ENCODE results near the gene FUBP1.
"Not testable (repeated sequence)": the region's sequence is repeated elsewhere in the genome, so short reads cannot be mapped to it uniquely, and the experiment has no call there.

FUBP1 gene

GRCh38 chr1:77926561-77927357, 52.1 kb downstream of the FUBP1 start:
- Mint-ChIP-seq H3K27ac (ENCODE audit: low read depth) (peak overlapping the region; percentile 56), H3K9me3 (no peaks in the 10 kb centered on the region), H3K4me3 (peak overlapping the region; percentile 75), H3K27me3 (no peaks in the 10 kb centered on the region), H3K4me1 (peaks cover 14% of the 10 kb centered on the region), H3K36me3 (ENCODE audit: insufficient read depth) (no peaks in the 10 kb centered on the region)
- ATAC-seq (replicated peaks; ENCODE audit: extremely low read depth, poor library complexity, severe bottlenecking) = no peak
- DNase-seq (ENCODE audit: low spot score in 2 of 2) = no peak

GRCh38 chr1:77925956-77926355, 52.9 kb downstream of the FUBP1 start:
- peaks cover 14% of the 10 kb centered on the region for H3K4me1 Mint-ChIP-seq
- H3K27ac Mint-ChIP-seq (ENCODE audit: low read depth) = peak overlapping the region; percentile 56
- no peaks in the 10 kb centered on the region for H3K27me3 Mint-ChIP-seq
- H3K9me3 Mint-ChIP-seq = no peaks in the 10 kb centered on the region
- DNase-seq (ENCODE audit: low spot score in 2 of 2) (no peak), ATAC-seq (replicated peaks; ENCODE audit: extremely low read depth, poor library complexity, severe bottlenecking) (no peak)
- H3K36me3 Mint-ChIP-seq (ENCODE audit: insufficient read depth) = no peaks in the 10 kb centered on the region
- peak overlapping the region; percentile 75 for H3K4me3 Mint-ChIP-seq

GRCh38 chr1:77925518-77925917, 53.4 kb downstream of the FUBP1 start:
- Mint-ChIP-seq H3K4me3 (no peak overlapping the region), H3K4me1 (peaks cover 14% of the 10 kb centered on the region), H3K9me3 (no peaks in the 10 kb centered on the region), H3K36me3 (ENCODE audit: insufficient read depth) (no peaks in the 10 kb centered on the region), H3K27ac (ENCODE audit: low read depth) (no peak overlapping the region), H3K27me3 (no peaks in the 10 kb centered on the region)
- ATAC-seq (replicated peaks; ENCODE audit: extremely low read depth, poor library complexity, severe bottlenecking) (no peak), DNase-seq (ENCODE audit: low spot score in 2 of 2) (no peak)

DNA sequence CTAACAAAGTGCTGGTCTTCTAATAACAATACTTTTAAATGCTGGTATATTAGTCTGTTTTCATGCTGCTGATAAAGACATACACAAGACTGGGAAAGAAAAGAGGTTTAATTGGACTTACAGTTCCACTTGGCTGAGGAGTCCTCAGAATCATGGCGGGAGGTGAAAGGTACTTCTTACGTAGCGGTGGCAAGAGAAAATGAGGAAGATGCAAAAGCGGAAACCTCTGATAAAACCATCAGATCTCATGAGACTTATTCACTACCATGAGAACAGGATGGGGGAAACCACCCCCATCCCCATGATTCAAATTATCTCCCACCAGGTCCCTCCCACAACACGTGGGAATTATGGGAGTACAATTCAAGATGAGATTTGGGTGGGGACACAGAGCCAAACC, 60.0 kb downstream of the FUBP1 start:
- not testable (repeated sequence) for DNase-seq (ENCODE audit: low spot score in 2 of 2); H3K9me3 Mint-ChIP-seq

DNA sequence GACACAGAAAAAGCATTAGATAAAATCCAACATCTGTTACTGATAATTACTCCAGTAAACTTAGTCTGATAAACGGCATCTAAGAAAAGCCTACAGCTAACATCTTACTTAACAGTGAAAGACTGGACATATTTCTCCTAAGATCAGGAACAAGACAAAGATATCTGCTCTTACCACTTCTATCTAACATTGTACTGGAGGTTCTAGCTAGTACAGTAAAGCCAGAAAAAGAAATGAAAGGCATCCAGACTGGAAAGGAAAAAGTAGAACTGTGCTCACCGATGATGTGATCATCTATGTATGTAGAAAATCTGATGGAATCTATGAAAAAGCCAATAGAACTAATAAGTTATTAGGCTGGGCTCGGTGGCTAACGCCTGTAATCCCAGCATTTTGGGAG, 68.8 kb downstream of the FUBP1 start:
- Mint-ChIP-seq H3K9me3 (no peaks in the 10 kb centered on the region), H3K4me3 (no peak overlapping the region), H3K36me3 (ENCODE audit: insufficient read depth) (no peaks in the 10 kb centered on the region), H3K27me3 (no peaks in the 10 kb centered on the region), H3K27ac (ENCODE audit: low read depth) (no peak overlapping the region), H3K4me1 (no peaks in the 10 kb centered on the region)
- DNase-seq (ENCODE audit: low spot score in 2 of 2) (no peak), ATAC-seq (replicated peaks; ENCODE audit: extremely low read depth, poor library complexity, severe bottlenecking) (no peak)

More for the DNA sequence above, 60.0 kb downstream of the FUBP1 start:
- ATAC-seq (replicated peaks; ENCODE audit: extremely low read depth, poor library complexity, severe bottlenecking); H3K4me3 Mint-ChIP-seq; H3K27ac Mint-ChIP-seq (ENCODE audit: low read depth); H3K27me3 Mint-ChIP-seq; H3K4me1 Mint-ChIP-seq; H3K36me3 Mint-ChIP-seq (ENCODE audit: insufficient read depth): not testable (repeated sequence)

DNA sequence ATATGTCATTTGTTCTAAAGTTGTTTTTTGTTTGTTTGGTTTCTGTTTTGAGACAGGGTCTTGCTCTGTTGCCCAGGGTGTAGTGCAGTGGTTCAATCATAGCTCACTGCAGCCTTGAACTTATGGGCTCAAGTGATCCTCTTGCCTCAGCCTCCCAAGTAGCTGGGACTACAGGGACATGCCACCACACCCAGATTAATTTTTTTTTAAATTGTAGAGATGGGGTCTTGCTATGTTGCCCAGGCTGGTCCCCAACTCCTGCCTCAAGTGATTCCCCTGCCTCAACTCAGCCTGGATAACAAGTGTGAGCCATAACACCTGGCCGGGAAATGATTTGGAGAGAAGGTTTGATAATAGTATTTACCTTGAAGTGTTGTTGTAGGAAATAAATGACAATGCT, 72.2 kb downstream of the FUBP1 start:
- ATAC-seq (replicated peaks; ENCODE audit: extremely low read depth, poor library complexity, severe bottlenecking) (no peak), DNase-seq (ENCODE audit: low spot score in 2 of 2) (no peak)
- Mint-ChIP-seq H3K9me3 (no peaks in the 10 kb centered on the region), H3K27ac (ENCODE audit: low read depth) (no peak overlapping the region), H3K36me3 (ENCODE audit: insufficient read depth) (no peaks in the 10 kb centered on the region), H3K4me3 (no peak overlapping the region), H3K4me1 (no peaks in the 10 kb centered on the region), H3K27me3 (no peaks in the 10 kb centered on the region)

DNA sequence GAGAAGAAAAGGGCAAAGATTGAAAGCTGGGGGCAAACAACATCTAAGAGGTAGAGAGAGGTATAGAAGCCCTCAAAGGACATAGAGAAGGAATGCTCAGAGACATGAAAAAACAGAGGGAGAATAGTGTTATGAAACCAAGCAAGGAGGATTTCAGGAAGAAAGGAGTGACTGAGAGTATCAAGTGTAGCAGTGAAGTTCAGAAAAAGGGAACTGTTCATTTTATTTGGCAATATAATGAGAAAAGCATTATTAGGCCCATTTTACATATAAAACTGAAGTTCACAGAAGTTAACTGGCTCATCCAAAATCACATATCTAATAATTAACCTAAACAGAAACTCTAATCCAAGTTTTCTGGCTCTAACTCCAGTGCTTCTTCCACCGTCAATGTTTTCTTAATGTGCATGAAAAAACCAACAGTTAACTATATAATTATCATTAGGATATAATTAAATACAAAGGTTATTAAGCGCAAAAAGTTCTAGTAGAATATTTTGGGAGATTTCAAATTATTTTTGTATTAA, 72.8 kb downstream of the FUBP1 start:
- Mint-ChIP-seq H3K36me3 (ENCODE audit: insufficient read depth) (no peaks in the 10 kb centered on the region), H3K27ac (ENCODE audit: low read depth) (no peak overlapping the region), H3K4me3 (no peak overlapping the region), H3K4me1 (no peaks in the 10 kb centered on the region), H3K9me3 (no peaks in the 10 kb centered on the region), H3K27me3 (no peaks in the 10 kb centered on the region)
- DNase-seq (ENCODE audit: low spot score in 2 of 2) (no peak), ATAC-seq (replicated peaks; ENCODE audit: extremely low read depth, poor library complexity, severe bottlenecking) (no peak)

GRCh38 chr1:77905603-77906002, 73.3 kb downstream of the FUBP1 start:
- H3K9me3 Mint-ChIP-seq = no peaks in the 10 kb centered on the region
- H3K36me3 Mint-ChIP-seq (ENCODE audit: insufficient read depth) = no peaks in the 10 kb centered on the region
- no peak for DNase-seq (ENCODE audit: low spot score in 2 of 2)
- no peaks in the 10 kb centered on the region for H3K27me3 Mint-ChIP-seq
- H3K4me3 Mint-ChIP-seq = no peak overlapping the region
- H3K27ac Mint-ChIP-seq (ENCODE audit: low read depth) = no peak overlapping the region
- no peaks in the 10 kb centered on the region for H3K4me1 Mint-ChIP-seq
- no peak for ATAC-seq (replicated peaks; ENCODE audit: extremely low read depth, poor library complexity, severe bottlenecking)

GRCh38 chr1:77900687-77901293, 78.1 kb downstream of the FUBP1 start:
- no peaks in the 10 kb centered on the region for H3K27me3 Mint-ChIP-seq
- no peaks in the 10 kb centered on the region for H3K4me1 Mint-ChIP-seq
- no peaks in the 10 kb centered on the region for H3K36me3 Mint-ChIP-seq (ENCODE audit: insufficient read depth)
- no peak overlapping the region for H3K4me3 Mint-ChIP-seq
- DNase-seq (ENCODE audit: low spot score in 2 of 2) (no peak), ATAC-seq (replicated peaks; ENCODE audit: extremely low read depth, poor library complexity, severe bottlenecking) (no peak)
- H3K9me3 Mint-ChIP-seq = no peaks in the 10 kb centered on the region
- H3K27ac Mint-ChIP-seq (ENCODE audit: low read depth) = no peak overlapping the region

DNA sequence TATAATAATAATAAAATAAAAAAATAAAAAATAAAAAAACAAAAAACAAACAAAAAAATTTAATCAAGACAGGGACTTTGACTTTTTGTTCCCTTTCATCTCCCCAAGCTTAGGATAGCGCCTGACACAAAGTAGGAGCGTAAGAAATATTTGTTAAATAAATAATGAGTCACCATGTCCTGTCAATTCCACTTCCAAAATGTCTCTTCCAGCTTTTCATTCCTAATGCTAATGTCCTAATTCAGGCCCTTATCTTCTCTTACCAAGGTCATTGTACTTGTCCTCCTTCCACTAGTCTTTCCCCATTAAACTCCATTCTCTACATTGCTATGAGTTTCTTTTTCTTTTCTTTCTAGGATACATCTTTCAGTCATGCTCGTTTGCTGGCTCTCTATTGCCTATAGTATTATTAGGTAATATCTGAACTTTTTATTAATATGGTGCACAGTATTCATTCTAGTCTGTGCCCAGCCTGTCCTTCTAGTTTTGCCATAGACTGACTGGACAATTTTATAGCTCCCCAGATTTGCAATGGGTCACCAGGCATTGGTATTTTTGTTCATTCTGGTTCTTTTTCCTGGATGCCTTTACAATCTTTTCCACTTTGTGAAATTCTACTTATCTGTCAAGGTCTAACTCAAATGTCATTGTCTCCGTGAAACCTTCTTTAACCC, 79.1 kb downstream of the FUBP1 start:
- Mint-ChIP-seq H3K4me3 (no peak overlapping the region), H3K27ac (ENCODE audit: low read depth) (no peak overlapping the region), H3K36me3 (ENCODE audit: insufficient read depth) (no peaks in the 10 kb centered on the region), H3K27me3 (no peaks in the 10 kb centered on the region), H3K9me3 (no peaks in the 10 kb centered on the region), H3K4me1 (no peaks in the 10 kb centered on the region)
- no peak for DNase-seq (ENCODE audit: low spot score in 2 of 2)
- ATAC-seq (replicated peaks; ENCODE audit: extremely low read depth, poor library complexity, severe bottlenecking) = no peak

All from central memory CD8-positive, alpha-beta T cell (primary cell).